Right lung (tissue), 5 donors: Measurements from ENCODE around the gene OAF. TPM values are rescaled to one million over a fixed set of nuclear protein-coding genes. Genes with fewer than 3 reads are reported as not detected.

Source experiments
- DNase-seq, 2 donors: peaks; one replicate each; pipeline ENCODE4 v3.0.0-alpha.2; 2013
- polyA plus RNA-seq, 5 donors: library from polyadenylated mRNA; unstranded; fragments of 120-200 nt; gene quantifications; one replicate each; pipeline versions ENCODE4 v1.2.1 to v1.2.3, GENCODE V29; 2013; ENCODE audit warnings: inconsistent platforms in 1 of 5, low replicate concordance in 1 of 5; ENCODE audit not compliant: insufficient read length in 5 of 5, insufficient read depth in 1 of 5

The OAF gene
- polyA plus RNA-seq, 5 donors = 20.2 to 41.1 (median 24.4) TPM

DNA sequence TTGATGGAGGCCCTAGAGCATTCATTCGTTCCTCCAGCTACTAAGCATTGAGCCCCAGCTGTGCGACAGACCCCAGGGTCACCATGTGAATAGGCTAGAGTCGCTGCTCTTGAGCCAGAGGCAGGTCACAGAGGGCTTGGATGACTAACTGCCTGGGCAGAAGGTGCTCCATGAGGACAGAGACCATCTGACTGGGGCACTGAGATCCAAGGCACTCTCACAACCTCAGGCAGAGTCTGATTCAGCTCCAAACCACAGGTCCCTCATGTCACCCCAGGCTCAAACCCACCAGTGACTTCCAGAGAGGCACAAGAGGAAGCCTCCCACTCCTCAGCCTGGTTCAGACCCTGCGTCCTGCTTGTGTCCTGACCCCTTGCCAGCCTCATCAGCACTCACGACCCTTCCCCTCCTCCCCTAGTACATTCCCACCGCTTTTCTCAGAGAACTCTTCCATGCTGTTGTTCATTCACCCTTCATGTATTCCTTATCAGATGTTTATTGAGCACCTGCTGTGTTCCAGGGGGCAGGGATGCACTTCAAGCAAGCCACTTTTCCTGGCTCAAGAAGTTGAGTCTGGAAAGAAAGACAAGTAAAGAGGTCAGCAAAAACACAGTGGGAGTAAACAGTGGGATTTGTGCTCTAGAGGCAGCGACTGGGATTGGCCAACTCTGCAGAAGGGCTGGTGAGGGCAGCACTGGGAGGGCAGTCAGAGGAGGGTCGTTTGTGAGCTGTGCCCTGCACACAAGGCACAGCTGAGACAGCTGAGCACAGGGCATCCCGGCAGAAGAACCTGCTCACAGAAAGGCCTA, 9.3 kb downstream of the OAF start:
- no peak for DNase-seq

GRCh38 chr11:120220747-120221037, 9.9 kb downstream of the OAF start:
- no peak for DNase-seq

GRCh38 chr11:120221115-120221752, 10.4 kb downstream of the OAF start:
- DNase-seq = no peak

GRCh38 chr11:120222916-120223315, 12.1 kb downstream of the OAF start:
- DNase-seq = no peak

- no peak for DNase-seq
These were observed 13.0 kb downstream of the OAF start for GRCh38 chr11:120223793-120224192.

- no peak for DNase-seq
These were observed 13.5 kb downstream of the OAF start for GRCh38 chr11:120224361-120224760.

GRCh38 chr11:120224972-120225909, 14.4 kb downstream of the OAF start:
- peak in 1 of 2 donors; percentile 65 for DNase-seq

- no peak for DNase-seq
These were observed 15.4 kb downstream of the OAF start for GRCh38 chr11:120226242-120226641.

DNA sequence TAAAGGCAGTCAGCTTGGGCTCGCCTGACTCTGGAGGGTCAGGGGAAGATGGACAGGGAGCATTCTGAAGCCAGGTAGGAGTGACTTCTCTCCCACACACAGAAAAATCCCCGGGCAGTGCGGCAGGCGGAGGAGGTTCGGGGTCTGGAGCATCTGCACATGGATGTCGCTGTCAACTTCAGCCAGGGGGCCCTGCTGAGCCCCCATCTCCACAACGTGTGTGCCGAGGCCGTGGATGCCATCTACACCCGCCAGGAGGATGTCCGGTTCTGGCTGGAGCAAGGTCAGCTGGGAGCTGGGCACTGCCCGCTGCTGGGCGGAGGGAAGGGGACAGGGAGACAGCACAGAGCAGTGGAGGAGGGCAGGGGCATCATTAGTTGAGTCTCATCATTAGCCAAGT, 15.9 kb downstream of the OAF start:
- DNase-seq = no peak

- DNase-seq = no peak
These were observed 16.5 kb downstream of the OAF start for GRCh38 chr11:120227228-120227852.

DNA sequence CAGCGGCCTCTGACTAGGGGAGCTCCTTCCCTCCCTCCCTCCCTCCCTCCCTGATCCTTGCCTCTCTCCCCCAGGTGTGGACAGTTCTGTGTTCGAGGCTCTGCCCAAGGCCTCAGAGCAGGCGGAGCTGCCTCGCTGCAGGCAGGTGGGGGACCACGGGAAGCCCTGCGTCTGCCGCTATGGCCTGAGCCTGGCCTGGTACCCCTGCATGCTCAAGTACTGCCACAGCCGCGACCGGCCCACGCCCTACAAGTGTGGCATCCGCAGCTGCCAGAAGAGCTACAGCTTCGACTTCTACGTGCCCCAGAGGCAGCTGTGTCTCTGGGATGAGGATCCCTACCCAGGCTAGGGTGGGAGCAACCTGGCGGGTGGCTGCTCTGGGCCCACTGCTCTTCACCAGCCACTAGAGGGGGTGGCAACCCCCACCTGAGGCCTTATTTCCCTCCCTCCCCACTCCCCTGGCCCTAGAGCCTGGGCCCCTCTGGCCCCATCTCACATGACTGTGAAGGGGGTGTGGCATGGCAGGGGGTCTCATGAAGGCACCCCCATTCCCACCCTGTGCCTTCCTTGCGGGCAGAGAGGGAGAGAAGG, 18.1 kb downstream of the OAF start:
- no peak for DNase-seq

DNA sequence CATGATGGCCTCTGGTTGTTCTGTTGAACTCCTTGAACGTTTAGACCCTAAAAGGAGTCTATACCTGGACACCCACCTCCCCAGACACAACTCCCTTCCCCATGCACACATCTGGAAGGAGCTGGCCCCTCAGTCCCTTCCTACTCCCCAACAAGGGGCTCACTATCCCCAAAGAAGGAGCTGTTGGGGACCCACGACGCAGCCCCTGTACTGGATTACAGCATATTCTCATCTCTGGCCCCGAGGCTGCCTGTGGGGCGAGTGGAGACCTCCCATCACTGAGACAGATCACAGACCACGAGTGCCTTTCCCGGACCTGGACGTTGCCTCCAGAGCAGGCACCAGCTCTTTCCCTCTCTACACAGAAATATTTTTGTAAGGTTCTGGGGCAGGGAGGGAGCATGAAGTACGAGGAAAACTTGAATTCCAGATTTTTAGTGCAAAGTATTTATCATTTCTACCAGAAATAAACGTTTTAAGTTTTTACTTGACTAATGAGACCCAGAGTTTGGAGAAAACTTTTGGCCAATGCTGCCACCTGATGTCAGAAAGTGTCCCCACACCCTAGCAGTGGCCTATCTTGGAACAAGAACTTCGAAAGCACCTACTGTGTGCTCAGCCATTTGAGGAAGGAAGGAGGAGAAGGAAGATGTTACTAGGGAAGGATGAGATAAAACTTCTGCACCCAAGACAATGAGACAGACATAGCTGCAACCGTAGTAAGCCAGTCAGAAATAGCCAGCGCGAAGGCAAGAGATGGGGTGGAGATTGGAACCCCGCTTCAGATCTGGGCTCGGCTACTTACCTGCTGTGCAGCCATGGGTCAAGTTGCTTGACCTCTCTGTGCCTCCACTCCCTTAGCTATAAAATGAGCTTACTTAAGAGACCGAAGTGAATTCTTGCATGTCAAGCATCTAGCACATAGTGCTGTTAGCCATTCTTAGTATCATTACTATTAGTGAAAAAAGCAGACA, 18.9 kb downstream of the OAF start:
- no peak for DNase-seq

DNA sequence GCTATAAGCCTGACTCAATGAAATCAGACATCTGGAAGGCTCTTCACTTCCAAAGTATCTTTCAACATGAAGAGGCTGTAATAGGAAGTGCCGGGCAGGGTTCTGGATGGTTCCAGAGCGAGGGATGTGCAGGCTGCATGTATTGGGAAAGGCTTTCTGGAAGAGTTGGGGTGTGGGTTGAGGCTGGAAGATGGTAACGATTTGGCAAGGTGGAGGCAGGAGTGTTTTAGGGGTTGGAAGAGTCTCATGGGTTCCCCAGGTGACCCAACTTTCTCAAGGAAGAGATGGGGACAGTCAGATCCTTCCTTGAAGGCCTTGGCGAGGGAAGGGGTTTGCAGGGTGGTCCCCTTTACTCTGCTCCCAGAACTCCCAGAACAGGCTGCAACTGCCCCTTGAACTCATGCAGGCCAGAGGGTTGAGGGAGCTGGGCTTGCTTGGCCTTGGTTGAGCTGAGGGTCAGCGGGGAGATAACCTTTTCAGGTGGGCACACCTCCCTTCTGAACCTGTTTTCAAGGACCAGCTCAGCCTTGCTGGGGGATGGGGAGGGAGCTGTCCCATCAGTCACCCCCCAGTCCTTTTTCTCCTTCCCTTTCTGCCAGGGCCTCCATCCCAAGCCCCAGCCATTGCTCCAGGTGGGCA, 19.7 kb downstream of the OAF start:
- DNase-seq = no peak

- DNase-seq = no peak
These were observed 21.1 kb downstream of the OAF start for GRCh38 chr11:120231963-120232362.

- no peak for DNase-seq
These were observed 22.5 kb downstream of the OAF start for GRCh38 chr11:120233207-120233803.

DNA sequence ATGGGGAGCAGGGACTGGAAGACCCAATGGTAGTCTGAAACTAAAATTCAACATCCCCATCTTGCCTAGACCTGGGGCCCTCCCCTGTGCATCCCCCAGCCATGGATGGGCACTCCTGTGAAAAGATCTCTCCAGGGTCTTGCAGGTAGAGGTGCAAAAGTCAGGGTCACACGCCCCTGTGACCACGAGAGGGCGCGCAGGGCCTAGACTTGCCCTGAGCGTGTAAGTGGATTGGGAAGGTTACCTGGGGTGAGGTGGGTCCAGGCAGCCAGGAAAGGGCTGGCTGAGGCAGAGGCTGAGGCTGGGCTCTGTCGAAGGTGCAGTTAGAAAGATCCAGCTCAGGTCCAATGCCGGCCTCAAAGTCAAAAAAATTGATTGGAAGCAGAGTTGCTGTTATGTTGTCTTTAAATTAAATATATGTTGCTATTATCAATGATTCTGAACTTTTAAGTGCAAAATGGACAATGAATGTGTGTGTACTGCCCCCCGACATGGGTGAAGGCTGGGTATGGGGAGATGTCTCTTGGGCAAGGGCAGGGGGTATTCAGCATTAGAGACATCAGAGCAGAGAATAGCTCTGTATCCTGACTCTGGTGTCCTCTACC, 24.3 kb downstream of the OAF start:
- DNase-seq = no peak

GRCh38 chr11:120236169-120237107, 25.6 kb downstream of the OAF start:
- DNase-seq = no peak
